HepG2 (cell line): ENCODE measurements around the gene CCDC59. TPM values are rescaled to one million over a fixed set of nuclear protein-coding genes. Genes with fewer than 3 reads are reported as not detected.

Source experiments
- ATAC-seq: fragments of 200-7000 bp; cut with Tn5 transposase; 3 replicates; pipeline ENCODE4 v1.9.1; 2020; ENCODE audit warnings: mild to moderate bottlenecking, moderate library complexity
- BruUV-seq: library from RNA; stranded (reverse); fragments of 400-500 nt; replicated peaks from 2 replicates; lab custom pipeline; 2021; lab: Mats Ljungman, UMichigan
- CTCF ChIA-PET: fragments of 300-600 bp; formaldehyde crosslinking; extraction: SDS; loops from one replicate; lab custom pipeline; 2021; ENCODE audit warnings: low total read pairs, inconsistent platforms, low intra/inter-chr PET ratio; lab: Yijun Ruan, JAX
- POLR2A ChIA-PET: fragments of 350-600 bp; sonication (Branson Sonifier 250); formaldehyde crosslinking; loops from one replicate; lab custom pipeline; 2020; ENCODE audit warnings: antibody characterized with exemption, inconsistent platforms; lab: Yijun Ruan, JAX
- DNase-seq: peaks from one replicate; pipeline ENCODE4 v3.0.0-alpha.2; 2015; ENCODE audit warnings: low spot score
- FAIRE-seq: peaks from 3 replicates; lab custom pipeline; 2011; peaks lifted over from hg19 to GRCh38; lab: Jason Lieb, UNC
- H2AFZ ChIP-seq: one replicate; pipeline ENCODE4 v1.6.1; 2011; ENCODE audit warnings: low read length, inconsistent platforms
- H3K27ac ChIP-seq: fragments of 300-600 bp; 3 replicates; pipeline ENCODE4 v1.8.0; 2011; ENCODE audit warnings: mixed run types, mild to moderate bottlenecking, mixed read lengths, low read length, inconsistent platforms; ENCODE audit not compliant: insufficient read depth; ENCODE audit errors: extremely low read length
- H3K27me3 ChIP-seq, 2 experiments: fragments of 200-600 bp in 1 of 2; 2 replicates in 1 of 2; 3 replicates in 1 of 2; pipeline versions ENCODE4 v1.6.0 to v1.8.0; 2011; ENCODE audit warnings: low read length in 2 of 2, mild to moderate bottlenecking in 2 of 2, moderate library complexity in 2 of 2, inconsistent platforms in 1 of 2; ENCODE audit not compliant: insufficient read depth in 2 of 2, control insufficient read depth in 1 of 2
- H3K36me3 ChIP-seq, 2 experiments: fragments of 200-600 bp in 1 of 2; replicated peaks in 1 of 2; 2 replicates in 1 of 2; 3 replicates in 1 of 2; pipeline versions ENCODE4 v1.5.1 to v1.8.0; 2011; ENCODE audit warnings: low read length in 2 of 2, inconsistent platforms in 1 of 2; ENCODE audit not compliant: insufficient read depth in 2 of 2, control insufficient read depth in 1 of 2
- H3K4me1 ChIP-seq: 2 replicates; pipeline ENCODE4 v1.5.1; 2012; ENCODE audit warnings: low read length, inconsistent platforms; ENCODE audit not compliant: insufficient read depth
- H3K4me2 ChIP-seq: 2 replicates; pipeline ENCODE4 v1.6.0; 2011; ENCODE audit warnings: low read depth, low read length, inconsistent platforms
- H3K4me3 ChIP-seq, 3 experiments: fragments of 200-600 bp in 1 of 3; sonication (generic), shearing (Covaris generic) in 1 of 3; replicated peaks in 1 of 3; 2 replicates each; pipeline ENCODE4 v1.5.1; 2011 to 2016; ENCODE audit warnings: low read length in 3 of 3, inconsistent platforms in 2 of 3, low read depth in 2 of 3, mild to moderate bottlenecking in 2 of 3, control low read depth in 1 of 3, mixed read lengths in 1 of 3; ENCODE audit not compliant: insufficient read depth in 1 of 3
- H3K79me2 ChIP-seq: one replicate; pipeline ENCODE4 v1.6.1; 2011; ENCODE audit warnings: low read length, inconsistent platforms; ENCODE audit not compliant: insufficient read depth
- H3K9ac ChIP-seq: 2 replicates; pipeline ENCODE4 v1.6.0; 2011; ENCODE audit warnings: mild to moderate bottlenecking, low read depth, low read length, inconsistent platforms; ENCODE audit not compliant: insufficient read depth
- H3K9me3 ChIP-seq: 2 replicates; pipeline ENCODE4 v1.5.1; 2012; ENCODE audit warnings: mild to moderate bottlenecking, low read length
- H4K20me1 ChIP-seq: 2 replicates; pipeline ENCODE4 v1.6.0; 2011; ENCODE audit warnings: inconsistent platforms, mild to moderate bottlenecking, low read length, moderate library complexity; ENCODE audit not compliant: insufficient read depth
- AGO2 ChIP-seq: fragments of 200-400 bp; formaldehyde crosslinking; optimal IDR thresholded peaks from 2 replicates; pipeline ENCODE3; 2017; ENCODE audit warnings: mild to moderate bottlenecking, low read depth, low read length, moderate library complexity
- FOXJ3 ChIP-seq: sonication (generic); formaldehyde crosslinking; IDR thresholded peaks from 2 replicates; pipeline ENCODE4 v1.4.0; 2020; ENCODE audit warnings: missing genetic modification reagents, mild to moderate bottlenecking, borderline replicate concordance
- FOXO1 ChIP-seq: sonication (generic); formaldehyde crosslinking; IDR thresholded peaks from 2 replicates; pipeline ENCODE4 v1.4.0; 2020; ENCODE audit warnings: missing genetic modification reagents
- GMEB2 ChIP-seq: IDR thresholded peaks from 2 replicates; pipeline ENCODE4 v1.6.1; 2016; ENCODE audit warnings: missing biosample characterization, missing genetic modification reagents, low read depth
- MEF2D ChIP-seq: sonication (generic); formaldehyde crosslinking; IDR thresholded peaks from 2 replicates; pipeline ENCODE4 v1.5.1; 2020; ENCODE audit warnings: mild to moderate bottlenecking, missing genetic modification reagents
- NFKBIZ ChIP-seq: IDR thresholded peaks from 2 replicates; pipeline ENCODE4 v1.6.1; 2018; ENCODE audit warnings: missing genetic modification reagents, missing compliant biosample characterization
- NONO ChIP-seq, 2 experiments: fragments of 450-650 bp in 1 of 2; sonication (generic) in 1 of 2; formaldehyde crosslinking in 1 of 2; IDR thresholded peaks in 1 of 2; conservative IDR thresholded peaks in 1 of 2; 2 replicates each; pipeline versions ENCODE4 v1.6.1 to v1.8.0; 2017 to 2022; ENCODE audit warnings: mild to moderate bottlenecking in 1 of 2, missing genetic modification reagents in 1 of 2, moderate library complexity in 1 of 2
- SALL2 ChIP-seq: sonication (generic); formaldehyde crosslinking; IDR thresholded peaks from 2 replicates; pipeline ENCODE4 v1.8.1; 2023; ENCODE audit warnings: mild to moderate bottlenecking, missing genetic modification reagents, inconsistent platforms
- ZBTB38 ChIP-seq: sonication (generic); formaldehyde crosslinking; IDR thresholded peaks from 2 replicates; pipeline ENCODE4 v1.5.1; 2020; ENCODE audit warnings: mild to moderate bottlenecking, missing genetic modification reagents
- ZNF234 ChIP-seq: sonication (generic); formaldehyde crosslinking; conservative IDR thresholded peaks from 2 replicates; pipeline ENCODE4 v1.5.1; 2020; ENCODE audit warnings: mild to moderate bottlenecking, missing genetic modification reagents
- ZNF512B ChIP-seq: sonication (generic); formaldehyde crosslinking; IDR thresholded peaks from 2 replicates; pipeline ENCODE4 v1.5.1; 2020; ENCODE audit warnings: missing genetic modification reagents, mild to moderate bottlenecking, borderline replicate concordance
- ZNF841 ChIP-seq: sonication (generic); formaldehyde crosslinking; IDR thresholded peaks from 2 replicates; pipeline ENCODE4 v1.8.1; 2023; ENCODE audit warnings: missing genetic modification reagents, borderline replicate concordance
- WGBS: methylation state at CpG from one replicate; pipeline ENCODE4 v1.1.6; 2017; ENCODE audit warnings: low lambda C conversion rate; 5-methylcytosine and 5-hydroxymethylcytosine counted together
- in situ Hi-C: cut with HindIII; loops from 2 replicates; pipeline ENCODE4 v1.10.0; 2017; ENCODE audit warnings: low pct_unique_long_range_greater_than_20kb; ENCODE audit not compliant: extremely low pct_ligation_motif_present
- intact Hi-C: fragments of 100-400 bp; cut with micrococcal nuclease; formaldehyde crosslinking; loops from one replicate; pipeline ENCODE4 v1.10.0; 2022; ENCODE audit not compliant: unreplicated experiment
- polyA plus RNA-seq, 8 experiments: library from polyadenylated mRNA; depleted of rRNA in 3 of 8; stranded (reverse) in 7 of 8; unstranded in 1 of 8; fragments of >200 nt; fragmentation: Illumina TruSeq in 4 of 8; extraction: Trizol in 4 of 8; gene quantifications; 2 replicates each; pipeline versions ENCODE4 v1.2.1 to v1.2.3, GENCODE V29; 2011 to 2016; ENCODE audit warnings: low read depth in 4 of 8, missing spikeins in 1 of 8, mixed read lengths in 1 of 8; ENCODE audit not compliant: insufficient read depth in 1 of 8
- total RNA-seq, 5 experiments: library from RNA; depleted of rRNA; stranded (reverse); fragments of >200 nt; fragmentation: Illumina TruSeq; extraction: Trizol; gene quantifications; 2 replicates each; pipeline ENCODE4 v1.2.3, GENCODE V29; 2016; ENCODE audit warnings: low read depth in 1 of 5
- TF ChIP-seq, protein P1 (sequence below): sonication (generic); formaldehyde crosslinking; IDR thresholded peaks from 2 replicates; pipeline ENCODE4 v1.8.1; 2023; ENCODE audit warnings: mild to moderate bottlenecking, moderate library complexity, missing genetic modification reagents
- TF ChIP-seq, protein P2 (sequence below): sonication (generic); formaldehyde crosslinking; IDR thresholded peaks from 2 replicates; pipeline ENCODE4 v1.8.0; 2022; ENCODE audit warnings: mild to moderate bottlenecking, missing genetic modification reagents; ENCODE audit not compliant: insufficient replicate concordance

The CCDC59 gene
- total and polyA plus RNA-seq, 2 of the 13 experiments (the other 11 are each of a cell fraction or from before 2014, with no cell fraction given) = 16.1 to 81.3 TPM

DNA sequence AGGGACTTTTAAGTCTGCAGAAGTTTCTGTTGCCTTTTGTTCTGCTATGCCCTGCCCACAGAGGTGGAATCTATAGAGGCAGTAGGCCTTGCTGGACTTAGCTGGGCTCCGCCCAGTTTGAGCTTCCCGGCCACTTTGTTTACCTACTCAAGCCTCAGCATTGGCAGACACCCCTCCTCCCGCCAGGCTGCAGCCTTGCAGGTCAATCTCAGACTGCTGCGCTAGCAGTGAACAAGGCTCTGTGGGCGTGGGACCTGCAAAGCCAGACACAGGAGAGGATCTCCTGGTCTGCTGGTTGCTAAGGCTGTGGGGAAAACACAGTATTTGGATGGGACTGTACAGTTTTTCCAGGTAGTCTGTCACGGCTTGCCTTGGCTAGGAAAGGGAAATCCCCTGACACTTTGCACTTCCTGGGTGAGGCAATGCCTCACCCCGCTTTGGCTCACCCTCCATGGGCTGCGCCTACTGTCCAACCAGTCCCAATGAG is 43.7 kb downstream of the CCDC59 start:
- DNase-seq (peak; percentile 79), ATAC-seq (peak; percentile 99), FAIRE-seq (peak; percentile 79)
- Histone ChIP-seq H3K27me3 (no peaks in the 10 kb centered on the region), H3K9me3 (no peaks in the 10 kb centered on the region), H3K27ac (peak overlapping the region; percentile 44), H3K9ac (no peak overlapping the region), H4K20me1 (no peaks in the 10 kb centered on the region), H2AFZ (peak overlapping the region; percentile 70), H3K4me3 (peak overlapping the region; percentile 28 to 61 (median 54); a peak in 5 of 6 replicates), H3K36me3 (no peaks in the 10 kb centered on the region), H3K4me2 (peak overlapping the region; percentile 87), H3K4me1 (no peaks in the 10 kb centered on the region; the same call in 1 of the 2 replicates), H3K79me2 (no peaks in the 10 kb centered on the region)
- ChIA-PET POLR2A (interaction anchor here (1.3 kb wide), 1 partner anchor 44 kb away, joined by 6 read pairs; the partner anchor contains the start of genes CCDC59 and METTL25), CTCF (no interaction called here)
- intact Hi-C loops = loop anchor here (1.0 kb wide), 1 partner anchor 45 kb away; no protein-coding TSS in a partner anchor
- in situ Hi-C loops = no loop called here
- BruUV-seq = no TSS peak
- 0% methylated on average over 6 of the region's 8 CpGs for WGBS
- TF ChIP-seq NFKBIZ (peak; percentile 82; the same call in 1 of the 2 replicates), FOXJ3 (CRISPR knock-in tag) (no peak), GMEB2 (CRISPR knock-in tag) (no peak), ZBTB38 (no peak), AGO2 (no peak), ZNF512B (no peak), MEF2D (CRISPR knock-in tag) (no peak), ZNF234 (no peak), NONO (IDR thresholded peaks at IDR 0.05) (no peak), NONO (CRISPR knock-in tag; conservative IDR thresholded peaks at IDR 0.05) (no peak), SALL2 (CRISPR knock-in tag) (no peak), ZNF841 (CRISPR knock-in tag) (no peak), FOXO1 (CRISPR knock-in tag) (peak; percentile 39; the same call in 1 of the 2 replicates)
- TF ChIP-seq, protein P1, sequence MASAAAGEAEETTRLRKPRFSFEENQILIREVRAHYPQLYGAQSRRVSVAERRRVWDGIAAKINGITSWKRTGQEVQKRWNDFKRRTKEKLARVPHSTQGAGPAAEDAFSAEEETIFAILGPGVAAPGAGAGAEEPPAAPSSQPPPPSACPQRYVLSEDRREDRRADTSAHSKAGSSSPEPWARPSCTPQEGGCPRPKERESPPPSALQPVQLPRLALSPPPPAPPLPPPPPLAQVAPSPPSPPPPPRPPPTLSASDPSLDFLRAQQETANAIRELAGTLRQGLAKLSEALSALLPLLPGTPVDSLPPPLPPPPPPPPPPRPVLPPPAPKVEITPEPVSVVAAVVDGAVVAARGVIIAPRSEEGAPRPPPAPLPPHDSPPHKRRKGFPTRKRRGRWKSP = no peak
- TF ChIP-seq, protein P2, sequence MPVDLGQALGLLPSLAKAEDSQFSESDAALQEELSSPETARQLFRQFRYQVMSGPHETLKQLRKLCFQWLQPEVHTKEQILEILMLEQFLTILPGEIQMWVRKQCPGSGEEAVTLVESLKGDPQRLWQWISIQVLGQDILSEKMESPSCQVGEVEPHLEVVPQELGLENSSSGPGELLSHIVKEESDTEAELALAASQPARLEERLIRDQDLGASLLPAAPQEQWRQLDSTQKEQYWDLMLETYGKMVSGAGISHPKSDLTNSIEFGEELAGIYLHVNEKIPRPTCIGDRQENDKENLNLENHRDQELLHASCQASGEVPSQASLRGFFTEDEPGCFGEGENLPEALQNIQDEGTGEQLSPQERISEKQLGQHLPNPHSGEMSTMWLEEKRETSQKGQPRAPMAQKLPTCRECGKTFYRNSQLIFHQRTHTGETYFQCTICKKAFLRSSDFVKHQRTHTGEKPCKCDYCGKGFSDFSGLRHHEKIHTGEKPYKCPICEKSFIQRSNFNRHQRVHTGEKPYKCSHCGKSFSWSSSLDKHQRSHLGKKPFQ (CRISPR knock-in tag) = no peak
